OCI-LY1 (cell line): ENCODE data around the gene SLC35F2.
"Not testable (repeated sequence)": the region's sequence is repeated elsewhere in the genome, so short reads cannot be mapped to it uniquely, and the experiment has no call there.

Experiments
- H2AFZ ChIP-seq: fragments of 200-600 bp; sonication (generic), shearing (Covaris generic); 2 replicates; pipeline ENCODE4 v1.6.0; 2014; ENCODE audit warnings: antibody characterized with exemption, mild to moderate bottlenecking, low read length
- H3F3A ChIP-seq: fragments of 200-600 bp; sonication (generic), shearing (Covaris generic); 2 replicates; pipeline ENCODE4 v1.6.0; 2014; ENCODE audit warnings: mild to moderate bottlenecking, antibody characterized with exemption, low read length, moderate library complexity; ENCODE audit not compliant: insufficient read depth
- H3K27ac ChIP-seq: fragments of 200-600 bp; sonication (generic); 2 replicates; pipeline ENCODE4 v1.5.1; 2014; ENCODE audit warnings: low read length, mixed run types, mild to moderate bottlenecking, low read depth; ENCODE audit not compliant: poor library complexity, severe bottlenecking
- H3K27me3 ChIP-seq: fragments of 200-600 bp; sonication (generic); 2 replicates; pipeline ENCODE4 v1.6.0; 2014; ENCODE audit warnings: antibody characterized with exemption, mild to moderate bottlenecking, low read length, moderate library complexity; ENCODE audit not compliant: insufficient read depth
- H3K36me3 ChIP-seq: fragments of 200-600 bp; sonication (generic); 2 replicates; pipeline ENCODE4 v1.6.1; 2014; ENCODE audit warnings: mild to moderate bottlenecking, antibody characterized with exemption, low read length, moderate library complexity, mixed read lengths; ENCODE audit not compliant: insufficient read depth
- H3K4me1 ChIP-seq: fragments of 200-600 bp; sonication (generic); 2 replicates; pipeline ENCODE4 v1.5.1; 2014; ENCODE audit warnings: mild to moderate bottlenecking, low read length, moderate library complexity; ENCODE audit not compliant: insufficient read depth, severe bottlenecking
- H3K4me2 ChIP-seq: fragments of 200-600 bp; sonication (generic), shearing (Covaris generic); 2 replicates; pipeline ENCODE4 v1.6.1; 2014; ENCODE audit warnings: low read length
- H3K4me3 ChIP-seq: fragments of 200-600 bp; sonication (generic); 2 replicates; pipeline ENCODE4 v1.5.1; 2014; ENCODE audit warnings: low read length, low read depth, mild to moderate bottlenecking, mixed read lengths; ENCODE audit not compliant: poor library complexity, severe bottlenecking
- H3K79me2 ChIP-seq: fragments of 200-600 bp; shearing (Covaris generic); 2 replicates; pipeline ENCODE4 v1.6.1; 2016; ENCODE audit warnings: mixed run types, low read length, mixed read lengths; ENCODE audit not compliant: insufficient read depth
- H3K9ac ChIP-seq: fragments of 200-600 bp; sonication (generic), shearing (Covaris generic); 2 replicates; pipeline ENCODE4 v1.6.1; 2014; ENCODE audit warnings: mild to moderate bottlenecking, low read length, mixed read lengths
- H3K9me2 ChIP-seq: fragments of 200-600 bp; sonication (generic), shearing (Covaris generic); 2 replicates; pipeline ENCODE4 v1.6.1; 2014; ENCODE audit warnings: low read depth, mild to moderate bottlenecking, low read length, mixed read lengths
- H3K9me3 ChIP-seq: fragments of 200-600 bp; shearing (Covaris generic); 2 replicates; pipeline ENCODE4 v1.6.1; 2014; ENCODE audit warnings: low read length, mixed read lengths
- H4K20me1 ChIP-seq: fragments of 200-600 bp; sonication (generic), shearing (Covaris generic); 2 replicates; pipeline ENCODE4 v1.6.0; 2016; ENCODE audit warnings: mild to moderate bottlenecking, low read length; ENCODE audit not compliant: insufficient read depth
- CTCF ChIP-seq: fragments of 200-600 bp; sonication (generic), shearing (Covaris generic); IDR thresholded peaks from 2 replicates; pipeline ENCODE4 v1.5.1; 2017; ENCODE audit warnings: mild to moderate bottlenecking, antibody characterized with exemption, low read length, moderate library complexity, mixed read lengths
- EZH2 ChIP-seq: fragments of 200-600 bp; sonication (generic), shearing (Covaris generic); IDR thresholded peaks from 2 replicates; pipeline ENCODE4 v1.8.0; 2017; ENCODE audit warnings: borderline replicate concordance, mixed run types, mild to moderate bottlenecking, antibody characterized with exemption, low read length, moderate library complexity, mixed read lengths

SLC35F2 gene

DNA sequence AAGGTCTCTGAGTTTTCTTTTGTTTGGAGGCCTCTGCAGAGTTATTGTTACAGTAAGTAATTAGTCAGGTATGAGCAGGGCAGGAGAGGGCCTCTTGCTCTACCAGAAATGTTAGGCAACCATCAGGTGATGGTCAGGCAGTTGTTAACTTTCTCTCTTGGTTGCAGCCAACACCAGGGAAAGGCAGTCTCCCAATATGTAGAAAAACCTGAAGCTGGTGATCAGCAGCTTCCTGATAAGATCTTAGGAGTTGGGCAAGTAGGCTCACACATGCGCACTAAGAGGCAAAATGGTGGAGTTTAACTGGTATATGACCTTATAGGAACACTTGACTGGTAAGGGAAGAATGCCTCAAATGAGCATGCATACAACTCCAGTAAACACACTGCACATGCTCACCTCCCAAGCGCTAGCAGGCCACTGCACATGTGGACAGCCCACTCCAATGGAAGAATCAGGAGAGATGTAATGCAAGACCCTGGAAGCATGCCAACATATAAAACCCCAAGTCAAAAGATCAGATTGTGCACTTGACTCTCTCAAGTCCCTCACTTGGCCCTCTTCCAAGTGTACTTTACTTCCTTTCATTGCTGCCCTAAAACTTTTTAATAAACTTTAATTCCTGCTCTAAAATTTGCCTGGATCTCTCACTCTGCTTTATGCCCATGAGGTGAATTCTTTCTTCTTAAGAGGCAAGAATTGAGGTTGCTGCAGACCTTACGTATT is 23.7 kb upstream of the SLC35F2 start:
- Histone ChIP-seq H2AFZ (no peak overlapping the region), H3K27ac (no peak overlapping the region), H3K9me2 (no peaks in the 10 kb centered on the region), H3K36me3 (no peaks in the 10 kb centered on the region), H3K27me3 (no peaks in the 10 kb centered on the region; the same call in 1 of the 2 replicates), H4K20me1 (no peaks in the 10 kb centered on the region), H3K4me2 (no peak overlapping the region), H3K9ac (no peak overlapping the region), H3K4me3 (no peak overlapping the region), H3K79me2 (no peaks in the 10 kb centered on the region), H3F3A (no peaks in the 10 kb centered on the region), H3K9me3 (no peaks in the 10 kb centered on the region), H3K4me1 (no peaks in the 10 kb centered on the region)
- TF ChIP-seq EZH2: no peak
- no peak for TF ChIP-seq CTCF

DNA sequence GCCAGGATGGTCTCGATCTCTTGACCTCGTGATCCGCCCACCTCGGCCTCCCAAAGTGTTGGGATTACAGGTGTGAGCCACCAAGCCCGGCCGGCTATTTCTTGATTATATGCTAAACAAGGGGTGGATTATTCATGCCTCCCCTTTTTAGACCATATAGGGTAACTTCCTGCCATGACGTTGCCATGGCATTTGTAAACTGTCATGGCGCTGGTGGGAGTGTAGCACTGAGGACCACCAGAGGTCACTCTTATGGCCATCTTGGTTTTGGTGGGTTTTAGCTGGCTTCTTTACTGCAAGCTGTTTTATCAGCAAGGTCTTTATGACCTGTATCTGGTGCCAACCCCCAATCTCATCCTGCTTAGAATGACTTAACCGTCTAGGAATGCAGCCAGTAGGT is 22.9 kb upstream of the SLC35F2 start:
- H3K79me2 ChIP-seq, H3F3A ChIP-seq, H3K36me3 ChIP-seq, H4K20me1 ChIP-seq, H3K4me3 ChIP-seq, H3K27ac ChIP-seq, H3K4me1 ChIP-seq, H2AFZ ChIP-seq, H3K9me2 ChIP-seq, H3K27me3 ChIP-seq, H3K4me2 ChIP-seq, H3K9me3 ChIP-seq, H3K9ac ChIP-seq: not testable (repeated sequence)

GRCh38 chr11:107876141-107876540 is 17.6 kb upstream of the SLC35F2 start:
- no peak overlapping the region for H3K4me2 ChIP-seq
- no peaks in the 10 kb centered on the region for H3K79me2 ChIP-seq
- H3K27me3 ChIP-seq: no peaks in the 10 kb centered on the region
- TF ChIP-seq EZH2 (no peak), CTCF (no peak)
- H3F3A ChIP-seq: no peaks in the 10 kb centered on the region
- no peaks in the 10 kb centered on the region for H3K36me3 ChIP-seq
- no peak overlapping the region for H3K27ac ChIP-seq
- no peaks in the 10 kb centered on the region for H4K20me1 ChIP-seq
- no peaks in the 10 kb centered on the region for H3K4me1 ChIP-seq
- H2AFZ ChIP-seq: no peak overlapping the region
- no peaks in the 10 kb centered on the region for H3K9me3 ChIP-seq
- no peaks in the 10 kb centered on the region for H3K9me2 ChIP-seq
- no peak overlapping the region for H3K4me3 ChIP-seq
- no peak overlapping the region for H3K9ac ChIP-seq

- H2AFZ ChIP-seq: no peak overlapping the region
- H3K27ac ChIP-seq: no peak overlapping the region
- no peak overlapping the region for H3K9ac ChIP-seq
- no peaks in the 10 kb centered on the region; the same call in 1 of the 2 replicates for H3F3A ChIP-seq
- no peak overlapping the region for H3K4me3 ChIP-seq
- H3K27me3 ChIP-seq: no peaks in the 10 kb centered on the region
- H3K4me1 ChIP-seq: peaks cover 7% of the 10 kb centered on the region
- H3K9me2 ChIP-seq: no peaks in the 10 kb centered on the region
- H3K79me2 ChIP-seq: no peaks in the 10 kb centered on the region
- H3K36me3 ChIP-seq: no peaks in the 10 kb centered on the region
- no peak overlapping the region for H3K4me2 ChIP-seq
- H3K9me3 ChIP-seq: no peaks in the 10 kb centered on the region
- no peaks in the 10 kb centered on the region for H4K20me1 ChIP-seq
- no peak for TF ChIP-seq EZH2
- no peak for TF ChIP-seq CTCF
These were observed 6.0 kb upstream of the SLC35F2 start for GRCh38 chr11:107864591-107864990.
